ENCODE data around the gene AGPAT4. TPM values are rescaled to one million over a fixed set of nuclear protein-coding genes. Genes with fewer than 3 reads are reported as not detected.

AGPAT4 gene
- polyA plus RNA-seq, 1 donor (not counting 4 experiments of a cell fraction or from before 2014, with no cell fraction given), result 8.4 TPM

GRCh38 chr6:161161121-161161520 is 112.7 kb downstream of the AGPAT4 start:
- no peak for TF ChIP-seq CTCF (optimal IDR thresholded peaks at IDR 0.05 in 1 of 3, IDR thresholded peaks at IDR 0.05 in 1 of 3, conservative IDR thresholded peaks at IDR 0.05 in 1 of 3; ENCODE audit: extremely low read depth in 1 of 3, insufficient read depth in 2 of 3, low read length in 3 of 3)
- no peak for TF ChIP-seq EZH2 (IDR thresholded peaks at IDR 0.05; ENCODE audit: low read length)
- H3K36me3 ChIP-seq (ENCODE audit: control insufficient read depth in 2 of 2, extremely low read depth in 1 of 2, insufficient read depth in 2 of 2, low read length in 2 of 2), result peaks cover 3 to 9% of the 10 kb centered on the region in 2 experiments
- DNase-seq (ENCODE audit: low read depth, low spot score), result no peak
- H3K4me1 ChIP-seq (ENCODE audit: control insufficient read depth, extremely low read depth, insufficient read depth, low read length), result peaks cover 9% of the 10 kb centered on the region
- H3K4me3 ChIP-seq (ENCODE audit: control insufficient read depth in 2 of 3, extremely low read depth in 1 of 3, insufficient read depth in 2 of 3, low read depth in 1 of 3, low read length in 3 of 3), result no peak overlapping the region
- dilution Hi-C loops (cut with MboI; ENCODE audit: extremely low pct_ligation_motif_present, low sequenced_read_pairs), result no loop called here
- no peak for FAIRE-seq
- no peaks in the 10 kb centered on the region for H3K9me1 ChIP-seq (ENCODE audit: control insufficient read depth, extremely low read depth, insufficient read depth, low read length)
- no peak overlapping the region for H3K9ac ChIP-seq (ENCODE audit: control insufficient read depth, extremely low read depth, insufficient read depth, low read length)
- H3K27ac ChIP-seq (ENCODE audit: control insufficient read depth, insufficient read depth, low read length), result no peak overlapping the region
- H3K9me3 ChIP-seq (ENCODE audit: control insufficient read depth, low read depth, low read length), result no peaks in the 10 kb centered on the region
- no peak overlapping the region for H2AFZ ChIP-seq (ENCODE audit: control insufficient read depth, low read length)
- H3K79me2 ChIP-seq (ENCODE audit: control insufficient read depth, insufficient read depth, low read length), result no peaks in the 10 kb centered on the region
- no peaks in the 10 kb centered on the region for H4K20me1 ChIP-seq (ENCODE audit: control insufficient read depth, extremely low read depth, insufficient read depth, low read length)
- no peak overlapping the region for H3K4me2 ChIP-seq (ENCODE audit: control insufficient read depth, extremely low read depth, insufficient read depth, low read depth, low read length)
- no peaks in the 10 kb centered on the region for H3K27me3 ChIP-seq (ENCODE audit: control insufficient read depth, extremely low read depth, insufficient read depth, low read length)

- no peaks in the 10 kb centered on the region for H3K9me3 ChIP-seq (ENCODE audit: control insufficient read depth, low read depth, low read length)
- TF ChIP-seq CTCF (optimal IDR thresholded peaks at IDR 0.05 in 1 of 3, IDR thresholded peaks at IDR 0.05 in 1 of 3, conservative IDR thresholded peaks at IDR 0.05 in 1 of 3; ENCODE audit: extremely low read depth in 1 of 3, insufficient read depth in 2 of 3, low read length in 3 of 3) (no peak), EZH2 (IDR thresholded peaks at IDR 0.05; ENCODE audit: low read length) (no peak)
- H3K4me1 ChIP-seq (ENCODE audit: control insufficient read depth, extremely low read depth, insufficient read depth, low read length), result no peaks in the 10 kb centered on the region
- no peak overlapping the region for H3K4me2 ChIP-seq (ENCODE audit: control insufficient read depth, extremely low read depth, insufficient read depth, low read depth, low read length)
- peaks cover 4 to 5% of the 10 kb centered on the region in 2 experiments for H3K36me3 ChIP-seq (ENCODE audit: control insufficient read depth in 2 of 2, extremely low read depth in 1 of 2, insufficient read depth in 2 of 2, low read length in 2 of 2)
- no peak overlapping the region for H3K27ac ChIP-seq (ENCODE audit: control insufficient read depth, insufficient read depth, low read length)
- DNase-seq (ENCODE audit: low read depth, low spot score) (no peak), FAIRE-seq (no peak)
- H4K20me1 ChIP-seq (ENCODE audit: control insufficient read depth, extremely low read depth, insufficient read depth, low read length), result no peaks in the 10 kb centered on the region
- no peak overlapping the region for H2AFZ ChIP-seq (ENCODE audit: control insufficient read depth, low read length)
- H3K4me3 ChIP-seq (ENCODE audit: control insufficient read depth in 2 of 3, extremely low read depth in 1 of 3, insufficient read depth in 2 of 3, low read depth in 1 of 3, low read length in 3 of 3), result no peak overlapping the region
- H3K79me2 ChIP-seq (ENCODE audit: control insufficient read depth, insufficient read depth, low read length), result no peaks in the 10 kb centered on the region
- dilution Hi-C loops (cut with MboI; ENCODE audit: extremely low pct_ligation_motif_present, low sequenced_read_pairs), result no loop called here
- H3K27me3 ChIP-seq (ENCODE audit: control insufficient read depth, extremely low read depth, insufficient read depth, low read length), result no peaks in the 10 kb centered on the region
- no peak overlapping the region for H3K9ac ChIP-seq (ENCODE audit: control insufficient read depth, extremely low read depth, insufficient read depth, low read length)
- H3K9me1 ChIP-seq (ENCODE audit: control insufficient read depth, extremely low read depth, insufficient read depth, low read length), result no peaks in the 10 kb centered on the region
These were observed 119.0 kb downstream of the AGPAT4 start for GRCh38 chr6:161154796-161155335.
